Sigmoid colon (tissue), 7 donors: ENCODE results near the gene PMM2. TPM values are rescaled to one million over a fixed set of nuclear protein-coding genes. Genes with fewer than 3 reads are reported as not detected.

Experiments used
- DNase-seq: peaks from one replicate; pipeline ENCODE4 v3.0.0-alpha.2; 2019
- H3K27ac ChIP-seq, 4 donors: fragments of 200-600 bp; sonication (generic); one replicate each; pipeline ENCODE4 v1.5.1; 2016 to 2019; ENCODE audit warnings: mild to moderate bottlenecking in 1 of 4
- H3K27me3 ChIP-seq, 3 donors: fragments of 200-600 bp; sonication (generic); one replicate each; pipeline ENCODE4 v1.5.1; 2019; ENCODE audit warnings: mild to moderate bottlenecking in 1 of 3
- H3K36me3 ChIP-seq, 4 donors: fragments of 200-600 bp; sonication (generic); one replicate each; pipeline ENCODE4 v1.5.1; 2016 to 2019
- H3K4me1 ChIP-seq, 4 donors: fragments of 200-600 bp; sonication (generic); one replicate each; pipeline ENCODE4 v1.5.1; 2017 to 2019
- H3K4me3 ChIP-seq, 4 donors: fragments of 200-600 bp; sonication (generic); one replicate each; pipeline ENCODE4 v1.5.1; 2017 to 2019; ENCODE audit warnings: mild to moderate bottlenecking in 2 of 4, moderate library complexity in 1 of 4
- H3K9me3 ChIP-seq, 4 donors: fragments of 200-600 bp in 3 of 4; sonication (generic) in 3 of 4; one replicate each; pipeline versions ENCODE4 v1.5.1 to v1.6.1; 2013 to 2019
- EP300 ChIP-seq, 4 donors: sonication (generic); formaldehyde crosslinking; IDR thresholded peaks; one replicate each; pipeline ENCODE4 v1.6.1; 2017; ENCODE audit warnings: antibody characterized with exemption in 4 of 4
- POLR2A ChIP-seq, 2 donors: fragments of 450-650 bp; IDR thresholded peaks; one replicate each; pipeline ENCODE4 v1.6.1; 2016; ENCODE audit warnings: antibody characterized with exemption in 2 of 2, mild to moderate bottlenecking in 2 of 2, moderate library complexity in 2 of 2
- POLR2AphosphoS5 ChIP-seq, 4 donors: sonication (generic); formaldehyde crosslinking; IDR thresholded peaks; one replicate each; pipeline ENCODE4 v1.6.1; 2017; ENCODE audit warnings: antibody characterized with exemption in 4 of 4
- WGBS, 2 donors: extraction: QIAGEN DNeasy Blood & Tissue Kit; methylation state at CpG; one replicate each; pipeline ENCODE4 v1.1.7; 2013; 5-methylcytosine and 5-hydroxymethylcytosine counted together
- intact Hi-C: fragments of 100-400 bp; cut with DNase I; formaldehyde crosslinking; loops from one replicate; pipeline ENCODE4 v1.15.1; 2023
- polyA plus RNA-seq, 3 donors: library from polyadenylated mRNA; stranded (reverse); fragments of 200-250 nt; gene quantifications; one replicate each; pipeline ENCODE4 v1.2.3, GENCODE V29; 2013
- total RNA-seq, 4 donors: library from RNA; depleted of rRNA; stranded (reverse); fragments of >200 nt; gene quantifications; one replicate each; pipeline ENCODE4 v1.1.0, GENCODE V29; 2016
- TF ChIP-seq, protein P1 (sequence below), 4 experiments: fragments of 450-650 bp in 3 of 4; fragments of 200-600 bp in 1 of 4; IDR thresholded peaks; one replicate each; pipeline ENCODE4 v1.5.1; 2016 to 2019; ENCODE audit warnings: antibody characterized with exemption in 4 of 4, mild to moderate bottlenecking in 3 of 4, moderate library complexity in 2 of 4
- donor health status: healthy with polysubstance abuse.
- donor health status: Bipolar disorder and iron deficiency.
- donor health status: healthy.

Gene PMM2
- total and polyA plus RNA-seq, 7 donors: 13.6 to 52.4 (median 22.1) TPM

DNA sequence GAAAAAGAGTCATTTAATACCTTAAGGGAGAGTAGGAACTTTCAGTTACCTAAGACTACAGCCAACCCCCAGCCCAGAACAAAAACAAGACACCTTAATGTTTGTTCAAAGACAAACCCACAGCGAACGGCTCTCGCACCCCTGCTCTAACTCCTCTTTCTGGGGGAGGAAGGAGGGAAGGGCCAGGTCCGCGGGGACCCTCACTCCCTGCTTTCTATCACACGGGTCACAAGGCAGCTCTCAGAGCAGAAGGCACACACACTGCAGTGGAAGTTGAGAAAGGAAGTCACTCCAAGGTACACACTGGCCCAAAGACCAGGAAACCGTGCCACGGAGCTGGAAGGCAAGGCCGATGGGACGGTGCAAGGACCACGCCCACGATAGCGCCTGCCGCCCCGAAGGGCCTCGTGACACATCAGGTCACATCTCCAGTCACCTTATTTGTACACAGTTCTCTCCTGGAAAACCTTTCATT, 94.5 kb downstream of the PMM2 start:
- Histone ChIP-seq H3K27ac (no peak overlapping the region), H3K4me1 (peaks cover 0 to 11% (median 5%) of the 10 kb centered on the region in 4 donors), H3K4me3 (no peak overlapping the region), H3K36me3 (peaks cover 23 to 78% (median 50%) of the 10 kb centered on the region in 4 donors), H3K9me3 (no peaks in the 10 kb centered on the region), H3K27me3 (no peaks in the 10 kb centered on the region)
- intact Hi-C loops: no loop called here
- 64 to 82% methylated on average over 16 of the region's 16 CpGs for WGBS, 2 donors
- peak; percentile 57 for DNase-seq
- TF ChIP-seq POLR2A (IDR thresholded peaks at IDR 0.05) (no peak), EP300 (IDR thresholded peaks at IDR 0.05) (no peak), POLR2AphosphoS5 (IDR thresholded peaks at IDR 0.05) (no peak)

DNA sequence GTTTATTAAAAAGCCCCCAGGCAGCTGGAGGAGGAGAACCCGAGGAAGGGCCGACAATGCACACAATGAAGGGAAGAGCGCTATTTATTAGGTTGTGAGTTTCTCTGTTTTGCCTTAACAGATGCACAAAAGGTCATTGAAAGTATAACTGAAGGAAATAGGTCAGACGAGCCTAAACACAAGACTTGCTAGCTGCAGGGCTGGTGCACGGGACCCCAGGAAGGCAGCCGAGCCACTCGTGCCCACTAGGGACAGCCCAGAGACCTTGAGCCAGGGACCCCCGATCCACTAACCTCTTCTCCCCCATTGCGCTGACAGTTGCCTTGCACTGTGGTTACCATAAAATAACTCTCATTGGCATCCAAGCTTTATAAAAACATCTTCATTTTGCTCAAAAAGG, 95.8 kb downstream of the PMM2 start:
- H3K27ac ChIP-seq: no peak overlapping the region
- H3K36me3 ChIP-seq: peaks cover 29 to 91% (median 60%) of the 10 kb centered on the region in 4 donors
- DNase-seq: peak; percentile 36
- intact Hi-C loops: no loop called here
- no peaks in the 10 kb centered on the region for H3K9me3 ChIP-seq
- 86 to 87% methylated on average over 9 of the region's 9 CpGs for whole genome bisulfite sequencing, 2 donors
- H3K4me1 ChIP-seq: peaks cover 0 to 2% (median 0%) of the 10 kb centered on the region in 4 donors
- TF ChIP-seq POLR2A (IDR thresholded peaks at IDR 0.05) (no peak), POLR2AphosphoS5 (IDR thresholded peaks at IDR 0.05) (no peak)
- TF ChIP-seq, protein P1, sequence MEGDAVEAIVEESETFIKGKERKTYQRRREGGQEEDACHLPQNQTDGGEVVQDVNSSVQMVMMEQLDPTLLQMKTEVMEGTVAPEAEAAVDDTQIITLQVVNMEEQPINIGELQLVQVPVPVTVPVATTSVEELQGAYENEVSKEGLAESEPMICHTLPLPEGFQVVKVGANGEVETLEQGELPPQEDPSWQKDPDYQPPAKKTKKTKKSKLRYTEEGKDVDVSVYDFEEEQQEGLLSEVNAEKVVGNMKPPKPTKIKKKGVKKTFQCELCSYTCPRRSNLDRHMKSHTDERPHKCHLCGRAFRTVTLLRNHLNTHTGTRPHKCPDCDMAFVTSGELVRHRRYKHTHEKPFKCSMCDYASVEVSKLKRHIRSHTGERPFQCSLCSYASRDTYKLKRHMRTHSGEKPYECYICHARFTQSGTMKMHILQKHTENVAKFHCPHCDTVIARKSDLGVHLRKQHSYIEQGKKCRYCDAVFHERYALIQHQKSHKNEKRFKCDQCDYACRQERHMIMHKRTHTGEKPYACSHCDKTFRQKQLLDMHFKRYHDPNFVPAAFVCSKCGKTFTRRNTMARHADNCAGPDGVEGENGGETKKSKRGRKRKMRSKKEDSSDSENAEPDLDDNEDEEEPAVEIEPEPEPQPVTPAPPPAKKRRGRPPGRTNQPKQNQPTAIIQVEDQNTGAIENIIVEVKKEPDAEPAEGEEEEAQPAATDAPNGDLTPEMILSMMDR (IDR thresholded peaks at IDR 0.05): no peak
- no peak overlapping the region for H3K4me3 ChIP-seq
- no peaks in the 10 kb centered on the region for H3K27me3 ChIP-seq

DNA sequence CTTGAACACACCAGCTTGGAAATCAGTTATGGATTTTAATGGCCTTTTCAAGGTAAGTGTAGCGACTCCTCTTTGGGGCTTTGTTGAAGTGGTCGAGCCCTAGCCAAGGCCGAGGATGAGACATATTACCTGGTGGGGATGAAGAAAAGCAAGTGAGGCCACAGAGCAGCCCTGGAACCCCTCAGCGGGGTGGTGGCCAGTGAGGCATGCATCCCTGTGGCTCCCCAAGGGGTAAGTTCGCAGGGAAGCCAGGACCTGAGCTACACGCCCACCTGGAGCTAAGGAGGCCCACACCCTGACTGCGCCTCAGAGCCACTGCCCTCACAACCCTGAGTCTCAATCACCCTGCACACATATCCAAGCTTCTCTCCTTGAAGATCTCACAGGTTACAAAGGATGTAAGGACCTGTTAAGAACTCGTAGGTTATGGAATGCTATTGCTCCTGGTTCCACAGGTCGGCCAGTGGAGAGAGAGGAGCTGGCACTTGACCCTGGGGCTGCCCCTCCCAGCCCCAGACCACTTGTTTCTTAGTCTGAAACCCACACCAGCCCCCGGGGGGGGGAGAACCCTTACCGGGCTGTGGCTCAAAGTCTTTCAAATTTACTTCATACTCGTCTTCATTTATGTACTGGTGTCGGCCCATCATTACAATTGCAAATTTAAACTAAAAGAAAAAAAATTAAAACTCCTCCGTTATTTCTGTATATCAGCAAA, 96.5 kb downstream of the PMM2 start:
- Histone ChIP-seq H3K4me3 (no peak overlapping the region), H3K27ac (no peak overlapping the region), H3K36me3 (peaks cover 36 to 98% (median 67%) of the 10 kb centered on the region in 4 donors), H3K4me1 (no peaks in the 10 kb centered on the region), H3K27me3 (no peaks in the 10 kb centered on the region), H3K9me3 (no peaks in the 10 kb centered on the region)
- TF ChIP-seq POLR2A (IDR thresholded peaks at IDR 0.05) (no peak), EP300 (IDR thresholded peaks at IDR 0.05) (no peak), POLR2AphosphoS5 (IDR thresholded peaks at IDR 0.05) (no peak)
- TF ChIP-seq, protein P1 (IDR thresholded peaks at IDR 0.05): no peak
- WGBS, 2 donors: 86 to 87% methylated on average over 14 of the region's 14 CpGs
- intact Hi-C loops: no loop called here
- peak; percentile 49 for DNase-seq

DNA sequence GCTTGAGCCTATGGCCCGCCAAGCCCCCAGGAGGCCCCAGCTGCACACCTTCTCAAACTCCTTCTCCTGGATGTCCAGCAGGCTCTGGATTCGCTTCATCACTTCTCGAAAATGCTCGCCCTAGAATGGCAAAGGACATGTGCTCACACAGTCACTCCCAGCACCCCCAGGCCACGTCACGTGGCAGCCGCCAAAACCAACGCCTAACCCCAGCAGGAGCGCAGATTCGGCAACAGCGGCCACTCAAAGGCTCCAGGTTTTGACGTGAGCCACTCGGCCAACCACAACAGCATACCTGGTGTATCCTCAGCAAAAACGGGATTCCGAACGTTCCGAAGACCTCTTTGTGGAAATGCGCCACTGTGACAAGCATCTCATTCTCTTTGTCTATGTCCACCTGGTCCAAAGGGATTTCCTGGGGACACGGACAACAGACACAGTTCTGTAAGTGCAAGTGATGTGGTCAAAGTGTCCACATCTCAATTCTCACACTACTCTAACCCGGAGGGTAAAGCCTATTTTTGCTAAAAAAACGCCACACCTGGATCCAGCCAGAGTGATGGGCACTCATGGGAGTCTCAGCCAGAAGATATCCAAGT, 97.2 kb downstream of the PMM2 start:
- Histone ChIP-seq H3K36me3 (peaks cover 38 to 100% (median 74%) of the 10 kb centered on the region in 4 donors), H3K27me3 (no peaks in the 10 kb centered on the region), H3K4me1 (no peaks in the 10 kb centered on the region), H3K9me3 (no peaks in the 10 kb centered on the region), H3K27ac (no peak overlapping the region), H3K4me3 (no peak overlapping the region)
- intact Hi-C loops: no loop called here
- TF ChIP-seq POLR2AphosphoS5 (IDR thresholded peaks at IDR 0.05) (no peak), EP300 (IDR thresholded peaks at IDR 0.05) (no peak), POLR2A (IDR thresholded peaks at IDR 0.05) (no peak)
- TF ChIP-seq, protein P1 (IDR thresholded peaks at IDR 0.05): no peak
- peak; percentile 53 for DNase-seq
- 94 to 97% methylated on average over 21 of the region's 21 CpGs for WGBS, 2 donors

DNA sequence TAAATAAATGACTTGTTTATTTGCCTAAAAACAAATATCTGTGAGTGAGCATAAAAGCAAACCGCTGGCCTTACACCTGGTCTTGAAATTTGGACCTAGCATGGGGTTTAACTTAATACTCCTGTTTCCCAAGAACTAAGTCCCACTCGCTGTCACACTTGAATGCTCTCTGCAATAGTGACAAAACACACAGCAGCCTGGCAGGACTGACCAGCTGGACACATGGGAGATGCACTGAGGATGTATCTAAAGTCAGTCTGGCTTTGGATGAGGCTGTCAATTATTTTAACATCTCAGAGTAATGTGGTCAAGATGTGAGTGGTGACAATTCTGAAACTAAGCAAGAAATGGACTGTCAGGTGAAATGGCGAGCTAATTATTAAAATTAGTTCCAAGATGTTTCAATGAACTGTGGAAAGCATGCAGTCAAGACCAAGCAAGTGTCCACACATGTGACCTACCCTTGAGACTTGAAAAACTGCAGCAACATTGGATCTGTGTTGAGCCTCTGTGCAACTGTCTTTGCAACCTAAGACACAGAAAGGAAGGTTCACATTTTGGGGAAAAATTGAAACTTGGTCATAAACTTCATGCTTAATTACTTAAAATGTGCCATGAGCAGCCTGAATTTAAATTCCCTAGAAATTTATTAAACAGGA, 101.2 kb downstream of the PMM2 start:
- intact Hi-C loops: no loop called here
- WGBS, 2 donors: 88 to 92% methylated on average over 3 of the region's 3 CpGs
- Histone ChIP-seq H3K9me3 (no peaks in the 10 kb centered on the region), H3K36me3 (peaks cover 56 to 100% (median 85%) of the 10 kb centered on the region in 4 donors), H3K27ac (no peak overlapping the region), H3K4me1 (no peaks in the 10 kb centered on the region), H3K4me3 (no peak overlapping the region), H3K27me3 (no peaks in the 10 kb centered on the region)
- TF ChIP-seq EP300 (IDR thresholded peaks at IDR 0.05): no peak
- no peak for TF ChIP-seq POLR2AphosphoS5 (IDR thresholded peaks at IDR 0.05)
- TF ChIP-seq, protein P1 (IDR thresholded peaks at IDR 0.05): no peak
- TF ChIP-seq POLR2A (IDR thresholded peaks at IDR 0.05): no peak
- DNase-seq: no peak
